BLaER1 (cell line): ENCODE results near the gene SIGLEC7.

ENCODE experiments used
- H3K27ac ChIP-seq: shearing (Covaris generic); formaldehyde crosslinking; 2 replicates; pipeline ENCODE4 v1.8.1; 2022
- H3K27me3 ChIP-seq: shearing (Covaris generic); formaldehyde crosslinking; 2 replicates; pipeline ENCODE4 v1.8.1; 2022
- H3K36me3 ChIP-seq: shearing (Covaris generic); formaldehyde crosslinking; 2 replicates; pipeline ENCODE4 v1.8.1; 2022
- H3K4me1 ChIP-seq: shearing (Covaris generic); formaldehyde crosslinking; 2 replicates; pipeline ENCODE4 v1.8.1; 2022
- H3K4me2 ChIP-seq: shearing (Covaris generic); formaldehyde crosslinking; 2 replicates; pipeline ENCODE4 v1.8.1; 2022
- H3K4me3 ChIP-seq: shearing (Covaris generic); formaldehyde crosslinking; 2 replicates; pipeline ENCODE4 v1.8.1; 2022
- H3K9ac ChIP-seq: shearing (Covaris generic); formaldehyde crosslinking; 2 replicates; pipeline ENCODE4 v1.8.1; 2022
- H3K9me3 ChIP-seq: shearing (Covaris generic); formaldehyde crosslinking; 2 replicates; pipeline ENCODE4 v1.8.1; 2022
- H4K20me1 ChIP-seq: shearing (Covaris generic); formaldehyde crosslinking; 2 replicates; pipeline ENCODE4 v1.8.1; 2022
- Cebpa-rat ChIP-seq: shearing (Covaris generic); IDR thresholded peaks from 2 replicates; pipeline ENCODE4 v1.8.1; 2022

SIGLEC7 gene

GRCh38 chr19:51100601-51101000 is 41.5 kb upstream of the SIGLEC7 start:
- no peak for TF ChIP-seq Cebpa-rat
- Histone ChIP-seq H3K36me3 (peaks cover 89% of the 10 kb centered on the region), H3K4me2 (no peak overlapping the region), H3K4me3 (no peak overlapping the region), H3K9me3 (no peaks in the 10 kb centered on the region), H3K9ac (no peak overlapping the region), H3K4me1 (peaks cover 22% of the 10 kb centered on the region), H3K27me3 (no peaks in the 10 kb centered on the region), H3K27ac (no peak overlapping the region), H4K20me1 (peaks cover 95% of the 10 kb centered on the region)

- Histone ChIP-seq H3K36me3 (peaks cover 91% of the 10 kb centered on the region), H3K27ac (no peak overlapping the region), H3K9me3 (no peaks in the 10 kb centered on the region), H4K20me1 (peaks cover 90% of the 10 kb centered on the region), H3K9ac (no peak overlapping the region), H3K4me1 (peaks cover 19% of the 10 kb centered on the region), H3K4me3 (no peak overlapping the region), H3K4me2 (no peak overlapping the region), H3K27me3 (no peaks in the 10 kb centered on the region)
- no peak for TF ChIP-seq Cebpa-rat
These were observed 40.8 kb upstream of the SIGLEC7 start for GRCh38 chr19:51101171-51101865.

GRCh38 chr19:51102991-51103390 is 39.1 kb upstream of the SIGLEC7 start:
- no peaks in the 10 kb centered on the region for H3K27me3 ChIP-seq
- no peak overlapping the region for H3K4me3 ChIP-seq
- no peak for TF ChIP-seq Cebpa-rat
- H3K9me3 ChIP-seq, result no peaks in the 10 kb centered on the region
- peaks cover 18% of the 10 kb centered on the region for H3K4me1 ChIP-seq
- peaks cover 83% of the 10 kb centered on the region for H3K36me3 ChIP-seq
- no peak overlapping the region for H3K27ac ChIP-seq
- H3K4me2 ChIP-seq, result no peak overlapping the region
- H3K9ac ChIP-seq, result no peak overlapping the region
- peaks cover 77% of the 10 kb centered on the region for H4K20me1 ChIP-seq

- TF ChIP-seq Cebpa-rat, result no peak
- no peak overlapping the region for H3K9ac ChIP-seq
- peaks cover 73% of the 10 kb centered on the region for H3K36me3 ChIP-seq
- H3K4me1 ChIP-seq, result peaks cover 16% of the 10 kb centered on the region
- H3K27me3 ChIP-seq, result no peaks in the 10 kb centered on the region
- H3K27ac ChIP-seq, result no peak overlapping the region
- peaks cover 68% of the 10 kb centered on the region for H4K20me1 ChIP-seq
- no peak overlapping the region for H3K4me3 ChIP-seq
- no peak overlapping the region for H3K4me2 ChIP-seq
- no peaks in the 10 kb centered on the region for H3K9me3 ChIP-seq
These were observed 38.2 kb upstream of the SIGLEC7 start for GRCh38 chr19:51103926-51104341.

GRCh38 chr19:51107406-51108065 is 34.6 kb upstream of the SIGLEC7 start:
- Histone ChIP-seq H3K36me3 (peaks cover 37% of the 10 kb centered on the region), H3K4me1 (peaks cover 23% of the 10 kb centered on the region), H3K4me2 (peak overlapping the region; percentile 91), H3K9ac (peak overlapping the region; percentile 90), H3K4me3 (peak overlapping the region; percentile 86), H3K27ac (peak overlapping the region; percentile 85), H3K9me3 (no peaks in the 10 kb centered on the region), H3K27me3 (no peaks in the 10 kb centered on the region), H4K20me1 (peaks cover 32% of the 10 kb centered on the region)
- no peak for TF ChIP-seq Cebpa-rat

GRCh38 chr19:51108066-51108804 is 33.9 kb upstream of the SIGLEC7 start, which contains the start of gene CTU1:
CTU1 (minus strand) TSS chr19:51108409; CDS start chr19:51104569, 3,840 bp downstream.
- no peaks in the 10 kb centered on the region for H3K9me3 ChIP-seq
- peaks cover 26% of the 10 kb centered on the region for H4K20me1 ChIP-seq
- peak within 1 kb of the TSS; percentile 90 for H3K9ac ChIP-seq
- peak within 1 kb of the TSS; percentile 85 for H3K27ac ChIP-seq
- H3K36me3 ChIP-seq, result peaks cover 30% of the 10 kb centered on the region
- TF ChIP-seq Cebpa-rat, result no peak
- H3K4me3 ChIP-seq, result peak within 1 kb of the TSS; percentile 86
- no peaks in the 10 kb centered on the region for H3K27me3 ChIP-seq
- peak within 1 kb of the TSS; percentile 92 for H3K4me2 ChIP-seq
- H3K4me1 ChIP-seq, result peaks cover 27% of the 10 kb centered on the region

- Histone ChIP-seq H3K4me3 (peak overlapping the region; percentile 86), H3K27me3 (no peaks in the 10 kb centered on the region), H3K9ac (peak overlapping the region; percentile 36; the same call in 1 of the 2 replicates), H3K36me3 (peaks cover 25% of the 10 kb centered on the region), H3K27ac (no peak overlapping the region), H3K9me3 (no peaks in the 10 kb centered on the region), H4K20me1 (peaks cover 21% of the 10 kb centered on the region), H3K4me1 (peaks cover 27% of the 10 kb centered on the region), H3K4me2 (peak overlapping the region; percentile 92)
- no peak for TF ChIP-seq Cebpa-rat
These were observed 33.3 kb upstream of the SIGLEC7 start for GRCh38 chr19:51108805-51109146.

- Histone ChIP-seq H4K20me1 (peaks cover 3% of the 10 kb centered on the region; the same call in 1 of the 2 replicates), H3K4me1 (peaks cover 27% of the 10 kb centered on the region), H3K4me2 (no peak overlapping the region), H3K4me3 (no peak overlapping the region), H3K27ac (no peak overlapping the region), H3K27me3 (no peaks in the 10 kb centered on the region), H3K9me3 (no peaks in the 10 kb centered on the region), H3K36me3 (peaks cover 6% of the 10 kb centered on the region; the same call in 1 of the 2 replicates), H3K9ac (no peak overlapping the region)
- no peak for TF ChIP-seq Cebpa-rat
These were observed 31.5 kb upstream of the SIGLEC7 start for GRCh38 chr19:51110666-51110971.

GRCh38 chr19:51111606-51112005 is 30.5 kb upstream of the SIGLEC7 start:
- Histone ChIP-seq H3K36me3 (no peaks in the 10 kb centered on the region), H3K27ac (no peak overlapping the region), H3K9ac (no peak overlapping the region), H3K4me3 (no peak overlapping the region), H3K27me3 (no peaks in the 10 kb centered on the region), H3K4me1 (peaks cover 26% of the 10 kb centered on the region), H3K4me2 (no peak overlapping the region), H3K9me3 (no peaks in the 10 kb centered on the region), H4K20me1 (no peaks in the 10 kb centered on the region)
- no peak for TF ChIP-seq Cebpa-rat
